Epithelial cell of umbilical artery (primary cell): ENCODE measurements around the gene LMX1B. TPM values are rescaled to one million over a fixed set of nuclear protein-coding genes. Genes with fewer than 3 reads are reported as not detected.

Experiments used
- total RNA-seq: library from RNA; depleted of rRNA; stranded (reverse); fragments of >200 nt; gene quantifications from 2 replicates; pipeline ENCODE4 v1.2.3, GENCODE V29; 2014

The LMX1B gene
- total RNA-seq = not detected in 2 replicates

DNA sequence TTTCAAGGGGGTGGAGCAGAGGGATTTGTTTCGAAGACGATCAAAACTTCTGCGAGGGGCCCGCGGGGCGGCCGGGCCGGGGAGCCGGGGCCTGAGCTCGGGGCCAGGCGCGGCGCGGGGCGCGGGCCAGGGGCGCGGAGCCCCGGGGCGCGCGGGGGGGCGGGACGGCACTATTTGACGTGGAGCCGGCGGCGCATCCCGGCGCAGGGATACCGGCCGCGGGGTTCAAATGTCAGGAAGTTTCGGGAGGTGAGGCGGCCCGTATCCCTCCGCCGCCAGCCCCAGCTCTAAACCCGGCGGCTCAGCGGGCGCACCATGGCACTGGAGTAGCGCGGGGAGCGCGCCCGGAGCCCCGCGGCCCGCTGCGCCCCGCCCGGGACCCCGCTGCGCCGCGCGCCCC, at the start of gene LMX1B:
Gene LMX1B (plus strand): TSS at position 278 of the 400 bp plus-strand sequence. CDS start 522 bp downstream, outside the sequence.

Other genes with a start within 250 kb of the LMX1B start
- 5.5 and 6.8 TPM in 2 replicates for gene ZBTB43, start 191.1 kb downstream of the LMX1B start, total RNA-seq
- 7.5 and 7.9 TPM in 2 replicates for gene ZBTB34, start 246.7 kb downstream of the LMX1B start, total RNA-seq